H9 (cell line): ENCODE measurements around the gene GCNT3. TPM values are rescaled to one million over a fixed set of nuclear protein-coding genes. Genes with fewer than 3 reads are reported as not detected.

Experiments
- DNase-seq: peaks from one replicate; pipeline ENCODE4 v3.0.0-alpha.2; 2017
- H2AFZ ChIP-seq: one replicate; pipeline ENCODE4 v1.6.1; 2013; ENCODE audit warnings: mild to moderate bottlenecking, low read length, control low read depth, moderate library complexity
- H2AK5ac ChIP-seq: 2 replicates; pipeline ENCODE4 v1.6.1; 2013; ENCODE audit warnings: low read length, control low read depth, mixed read lengths; ENCODE audit not compliant: insufficient read length
- H2BK120ac ChIP-seq: one replicate; pipeline ENCODE4 v1.6.1; 2013; ENCODE audit warnings: low read depth, mild to moderate bottlenecking, low read length, control low read depth, inconsistent platforms; ENCODE audit not compliant: poor library complexity, severe bottlenecking
- H2BK12ac ChIP-seq: 2 replicates; pipeline ENCODE4 v1.6.1; 2013; ENCODE audit warnings: low read length, control low read depth, mixed read lengths, low read depth; ENCODE audit not compliant: insufficient read length
- H2BK15ac ChIP-seq: 2 replicates; pipeline ENCODE4 v1.6.1; 2013; ENCODE audit warnings: low read depth, low read length, control low read depth
- H2BK20ac ChIP-seq: one replicate; pipeline ENCODE4 v1.6.1; 2013; ENCODE audit warnings: low read depth, mild to moderate bottlenecking, low read length, control low read depth, inconsistent platforms; ENCODE audit not compliant: poor library complexity, severe bottlenecking
- H2BK5ac ChIP-seq: 2 replicates; pipeline ENCODE4 v1.6.1; 2013; ENCODE audit warnings: low read length, control low read depth, mixed read lengths; ENCODE audit not compliant: insufficient read length
- H3K14ac ChIP-seq: 2 replicates; pipeline ENCODE4 v1.6.1; 2013; ENCODE audit warnings: low read length, control low read depth; ENCODE audit not compliant: insufficient read depth
- H3K18ac ChIP-seq: 2 replicates; pipeline ENCODE4 v1.6.1; 2013; ENCODE audit warnings: low read depth, mild to moderate bottlenecking, mixed read lengths, low read length, control low read depth; ENCODE audit not compliant: insufficient read length
- H3K23ac ChIP-seq: 2 replicates; pipeline ENCODE4 v1.6.1; 2013; ENCODE audit warnings: low read length, control low read depth, mixed read lengths, low read depth; ENCODE audit not compliant: insufficient read length
- H3K23me2 ChIP-seq: 2 replicates; pipeline ENCODE4 v1.6.1; 2013; ENCODE audit warnings: low read depth, mild to moderate bottlenecking, mixed read lengths, low read length, control low read depth; ENCODE audit not compliant: insufficient read length, poor library complexity, severe bottlenecking
- H3K27ac ChIP-seq: 2 replicates; pipeline ENCODE4 v1.5.1; 2013; ENCODE audit warnings: low read length, control low read depth, mixed read lengths, low read depth; ENCODE audit not compliant: insufficient read length
- H3K27me3 ChIP-seq: 2 replicates; pipeline ENCODE4 v1.6.1; 2013; ENCODE audit warnings: low read length, control low read depth, inconsistent platforms; ENCODE audit not compliant: insufficient read depth
- H3K4ac ChIP-seq: 2 replicates; pipeline ENCODE4 v1.6.1; 2013; ENCODE audit warnings: low read depth, mild to moderate bottlenecking, control low read depth, inconsistent platforms, low read length, moderate library complexity
- H3K4me1 ChIP-seq: 2 replicates; pipeline ENCODE4 v1.6.1; 2013; ENCODE audit warnings: low read length, control low read depth, inconsistent platforms; ENCODE audit not compliant: insufficient read depth
- H3K4me2 ChIP-seq: 2 replicates; pipeline ENCODE4 v1.6.1; 2013; ENCODE audit warnings: low read length, control low read depth, mixed read lengths; ENCODE audit not compliant: insufficient read length, insufficient read depth
- H3K56ac ChIP-seq: 2 replicates; pipeline ENCODE4 v1.6.1; 2013; ENCODE audit warnings: low read depth, mild to moderate bottlenecking, mixed read lengths, low read length, control low read depth; ENCODE audit not compliant: insufficient read length
- H3K79me1 ChIP-seq: 2 replicates; pipeline ENCODE4 v1.6.1; 2013; ENCODE audit warnings: low read depth, mild to moderate bottlenecking, moderate library complexity, low read length, control low read depth, inconsistent platforms; ENCODE audit not compliant: insufficient read depth, poor library complexity, severe bottlenecking
- H3K79me2 ChIP-seq: 2 replicates; pipeline ENCODE4 v1.6.1; 2013; ENCODE audit warnings: low read length, control low read depth, inconsistent platforms; ENCODE audit not compliant: insufficient read depth
- H3K9ac ChIP-seq: 2 replicates; pipeline ENCODE4 v1.6.1; 2013; ENCODE audit warnings: low read length, control low read depth, mixed read lengths; ENCODE audit not compliant: insufficient read length; ENCODE audit errors: extremely low read depth
- H3K9me3 ChIP-seq: one replicate; pipeline ENCODE4 v1.6.1; 2013; ENCODE audit warnings: low read depth, low read length, inconsistent platforms; ENCODE audit not compliant: control insufficient read depth
- H3T11ph ChIP-seq: one replicate; pipeline ENCODE4 v1.6.1; 2013; ENCODE audit warnings: mild to moderate bottlenecking, low read length, control low read depth, inconsistent platforms
- H4K20me1 ChIP-seq: one replicate; pipeline ENCODE4 v1.6.1; 2013; ENCODE audit not compliant: control insufficient read depth, insufficient read length, insufficient read depth
- H4K5ac ChIP-seq: 2 replicates; pipeline ENCODE4 v1.6.1; 2013; ENCODE audit warnings: low read depth, mild to moderate bottlenecking, mixed read lengths, low read length, control low read depth; ENCODE audit not compliant: insufficient read length
- H4K8ac ChIP-seq: replicated peaks from 2 replicates; pipeline ENCODE4 v1.6.1; 2013; ENCODE audit warnings: low read length, control low read depth, mixed read lengths, low read depth; ENCODE audit not compliant: insufficient read length
- H4K91ac ChIP-seq: 2 replicates; pipeline ENCODE4 v1.6.1; 2013; ENCODE audit warnings: low read depth, mild to moderate bottlenecking, moderate library complexity, mixed read lengths, low read length, control low read depth; ENCODE audit not compliant: insufficient read length
- H3K27ac Mint-ChIP-seq, 3 experiments: 2 replicates in 2 of 3; 3 replicates in 1 of 3; pipeline ENCODE4 v1.8.0; 2020 to 2021; ENCODE audit warnings: mixed read lengths in 3 of 3, mild to moderate bottlenecking in 1 of 3, moderate library complexity in 1 of 3
- H3K27me3 Mint-ChIP-seq: 2 replicates; pipeline ENCODE4 v1.8.0; 2021; ENCODE audit warnings: low read depth, mild to moderate bottlenecking, moderate library complexity, mixed read lengths
- H3K36me3 Mint-ChIP-seq, 3 experiments: 2 replicates in 2 of 3; 3 replicates in 1 of 3; pipeline ENCODE4 v1.8.0; 2020 to 2021; ENCODE audit warnings: low read depth in 3 of 3, mixed read lengths in 3 of 3; ENCODE audit not compliant: insufficient read depth in 1 of 3
- H3K4me1 Mint-ChIP-seq, 2 experiments: 2 replicates each; pipeline ENCODE4 v1.8.0; 2020; ENCODE audit warnings: mixed read lengths in 2 of 2
- H3K4me3 Mint-ChIP-seq, 2 experiments: 2 replicates in 1 of 2; 3 replicates in 1 of 2; pipeline ENCODE4 v1.8.0; 2020 to 2021; ENCODE audit warnings: mild to moderate bottlenecking in 2 of 2, mixed read lengths in 2 of 2, moderate library complexity in 1 of 2
- H3K9me3 Mint-ChIP-seq, 2 experiments: 2 replicates in 1 of 2; 3 replicates in 1 of 2; pipeline ENCODE4 v1.8.0; 2020; ENCODE audit warnings: mild to moderate bottlenecking in 2 of 2, mixed read lengths in 2 of 2, moderate library complexity in 1 of 2
- CTCF ChIP-seq: fragments of 200-600 bp; sonication (generic); conservative IDR thresholded peaks from 3 replicates; pipeline ENCODE4 v1.8.0; 2021; ENCODE audit warnings: antibody characterized with exemption, mild to moderate bottlenecking
- WGBS: extraction: QIAGEN DNeasy Blood & Tissue Kit; methylation state at CpG from one replicate; pipeline ENCODE4 v1.1.7; 2013; ENCODE audit warnings: missing lambda C conversion rate, low lambda C conversion rate, mixed read lengths; ENCODE audit not compliant: insufficient read length; ENCODE audit errors: extremely low coverage; 5-methylcytosine and 5-hydroxymethylcytosine counted together
- total RNA-seq: library from RNA; stranded (reverse); gene quantifications from 2 replicates; pipeline ENCODE4 v1.2.1, GENCODE V29; 2021

Gene GCNT3
- total RNA-seq, 1 experiment from 2014 or later, result not detected

DNA sequence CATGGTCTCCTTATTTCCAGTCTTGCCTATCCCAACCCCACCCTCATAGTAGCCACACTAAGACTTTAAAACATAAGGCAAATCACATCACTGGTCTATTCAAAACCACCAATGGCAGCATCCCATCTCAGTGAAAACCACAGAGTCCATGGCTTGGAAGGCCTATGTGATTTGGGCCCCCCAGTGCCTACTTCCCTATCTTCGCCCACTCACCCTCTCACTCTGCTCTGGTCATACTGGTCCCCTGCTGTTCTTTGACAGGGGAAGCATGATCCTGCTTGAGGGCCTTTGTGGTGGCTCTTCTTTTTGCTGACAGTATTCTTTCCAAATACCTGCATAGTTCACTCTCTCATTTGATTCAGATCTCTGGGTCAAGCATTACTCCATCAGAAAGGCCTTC lies 42.5 kb downstream of the GCNT3 start:
- H2AK5ac ChIP-seq, result no peak overlapping the region
- H3K56ac ChIP-seq, result no peak overlapping the region
- H3K4me2 ChIP-seq, result no peak overlapping the region
- no peaks in the 10 kb centered on the region for H4K20me1 ChIP-seq
- no peak overlapping the region for H3K14ac ChIP-seq
- peaks cover 18% of the 10 kb centered on the region; the same call in 1 of the 2 replicates for H3K79me2 ChIP-seq
- no CpG with 5 or more reads among the region's 1 CpG for WGBS
- peaks cover 3% of the 10 kb centered on the region; the same call in 1 of the 2 replicates for H3K4me1 ChIP-seq
- Mint-ChIP-seq H3K27me3 (no peaks in the 10 kb centered on the region), H3K27ac (no peak overlapping the region), H3K4me1 (no peaks in the 10 kb centered on the region), H3K4me3 (no peak overlapping the region), H3K36me3 (peaks cover 17 to 19% (median 19%) of the 10 kb centered on the region in 3 experiments), H3K9me3 (peaks cover 0 to 4% of the 10 kb centered on the region in 2 experiments; a peak in 1 of 5 replicates)
- no peak overlapping the region for H2BK12ac ChIP-seq
- H4K5ac ChIP-seq, result no peak overlapping the region
- peaks cover 13% of the 10 kb centered on the region for H3K79me1 ChIP-seq
- no peak overlapping the region for H2BK5ac ChIP-seq
- H2BK15ac ChIP-seq, result no peak overlapping the region
- H3K23ac ChIP-seq, result no peak overlapping the region
- H3K18ac ChIP-seq, result no peak overlapping the region
- no peak overlapping the region for H3K27ac ChIP-seq
- no peak overlapping the region for H3K9ac ChIP-seq
- H3K27me3 ChIP-seq, result no peaks in the 10 kb centered on the region
- H3K4ac ChIP-seq, result no peak overlapping the region
- H2AFZ ChIP-seq, result no peak overlapping the region
- H3K23me2 ChIP-seq, result no peaks in the 10 kb centered on the region
- H2BK20ac ChIP-seq, result no peak overlapping the region
- H3K9me3 ChIP-seq, result no peaks in the 10 kb centered on the region
- no peak for DNase-seq
- no peak for TF ChIP-seq CTCF
- H2BK120ac ChIP-seq, result no peak overlapping the region
- no peak overlapping the region for H4K8ac ChIP-seq
- no peak overlapping the region for H3T11ph ChIP-seq
- H4K91ac ChIP-seq, result no peak overlapping the region
